HG03280 (cell line): ENCODE measurements around the gene MARK1.
A peak's percentile ranks its signal among the peaks of the same experiment; 100 is the strongest.

ENCODE experiments used
- ATAC-seq: cut with Tn5 transposase; IDR thresholded peaks from one replicate; pipeline ENCODE4 v1.9.1; 2021; ENCODE audit warnings: mild to moderate bottlenecking, moderate library complexity; ENCODE audit not compliant: unreplicated experiment

The MARK1 gene

DNA sequence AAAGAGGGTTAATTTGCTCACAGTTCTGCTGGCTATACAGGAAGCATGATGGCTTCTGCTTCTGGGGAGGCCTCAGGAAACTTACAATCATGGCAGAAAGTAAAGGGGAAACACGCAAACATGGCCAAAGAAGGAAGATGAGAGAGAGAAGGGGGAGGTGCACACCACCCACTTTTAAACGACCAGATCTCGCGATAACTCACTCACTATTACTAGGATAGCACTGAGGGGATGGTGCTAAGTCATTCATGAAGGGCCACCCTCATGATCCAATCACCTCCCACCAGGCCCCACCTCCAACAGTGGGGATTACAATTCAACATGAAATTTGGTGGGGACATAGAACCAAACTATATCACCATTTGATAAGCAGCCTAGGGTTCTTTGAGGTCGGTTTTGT is 159.9 kb downstream of the MARK1 start:
- ATAC-seq = no peak

DNA sequence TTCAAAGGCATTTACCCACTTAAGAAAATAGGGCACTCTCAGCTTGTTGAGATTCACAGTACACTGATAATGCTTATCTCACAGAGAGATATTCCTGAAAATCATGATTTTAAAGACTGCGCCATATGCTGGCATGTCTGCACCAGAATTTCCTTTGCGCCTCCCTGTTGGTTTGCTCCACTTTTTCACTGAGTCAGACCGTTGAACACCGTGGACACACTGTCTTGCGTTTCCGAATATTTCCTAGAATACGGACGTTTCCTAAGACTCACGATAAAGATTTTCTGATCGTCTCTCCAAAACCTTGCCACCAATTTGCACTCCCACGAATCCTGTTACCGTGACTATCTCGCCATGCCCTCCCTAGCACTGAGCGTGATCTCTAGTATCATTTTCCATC is 161.7 kb downstream of the MARK1 start:
- no peak for ATAC-seq

- ATAC-seq = peak; percentile 95
Observed at GRCh38 chr1:220690140-220691052, 162.5 kb downstream of the MARK1 start, which contains the start of gene C1orf115. TSS of gene C1orf115 (plus strand) at chr1:220690363. CDS start at chr1:220690403, 40 bp downstream.

- ATAC-seq = no peak
Observed at GRCh38 chr1:220691053-220691684, 163.2 kb downstream of the MARK1 start.

DNA sequence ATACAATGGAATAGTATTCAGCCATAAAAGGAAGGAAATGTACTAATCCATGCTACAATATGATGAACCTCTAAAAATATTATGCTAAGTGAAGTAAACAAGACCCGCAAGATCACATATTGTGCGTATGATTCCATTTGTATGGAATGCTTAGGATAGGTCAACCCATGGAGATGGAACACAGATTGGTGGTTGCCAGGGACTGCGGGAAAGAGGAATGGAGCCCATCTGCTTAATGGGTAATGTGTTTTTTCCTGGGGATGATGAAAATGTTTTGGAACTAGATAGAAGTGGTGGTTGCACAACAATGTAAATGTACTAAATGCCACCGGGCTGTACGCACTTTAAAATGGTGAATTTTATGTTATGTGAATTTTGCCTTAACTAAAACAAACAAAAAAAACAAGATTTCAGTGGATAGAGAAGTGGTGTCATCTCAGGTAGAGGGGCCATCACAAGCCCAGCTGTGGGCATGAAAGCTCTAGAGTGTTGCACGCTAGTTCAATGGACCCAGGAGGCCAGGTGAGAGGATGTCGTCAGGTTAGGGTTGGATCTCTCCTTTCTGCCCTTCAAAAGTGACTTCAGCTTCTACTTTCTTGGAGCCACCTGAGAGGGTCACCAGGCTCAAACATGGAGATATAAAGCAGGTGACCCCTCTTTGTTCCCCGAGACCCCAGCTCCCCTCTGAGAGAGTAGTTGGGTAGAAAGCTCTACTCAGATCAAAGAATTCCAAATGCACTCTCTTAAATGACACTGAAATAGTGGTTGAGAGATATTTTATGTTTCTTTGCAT is 164.7 kb downstream of the MARK1 start:
- no peak for ATAC-seq

DNA sequence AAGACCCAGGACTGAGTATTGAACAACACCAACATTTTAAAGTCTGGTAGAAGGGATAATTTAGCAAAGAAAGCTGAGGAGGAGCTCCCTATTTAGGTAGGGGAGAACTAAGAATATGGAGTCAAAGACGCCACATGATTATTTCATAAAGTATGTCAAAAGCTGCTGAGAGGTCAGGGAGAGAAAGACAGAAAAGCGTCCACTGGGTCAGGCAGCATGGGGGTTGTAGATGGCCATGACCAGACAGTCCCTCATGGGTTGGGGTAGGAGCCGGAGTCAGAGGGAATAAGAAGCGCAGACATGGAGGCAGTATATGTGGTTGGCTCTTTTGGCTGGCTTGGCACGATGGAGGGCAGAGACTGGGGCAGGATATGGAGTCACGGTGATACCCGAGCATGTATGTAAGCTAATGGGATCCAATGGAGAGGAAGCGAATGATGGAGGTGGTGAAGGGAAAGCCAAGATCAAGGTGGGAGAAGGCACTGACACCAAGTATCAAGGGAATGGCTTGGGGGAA is 167.0 kb downstream of the MARK1 start:
- ATAC-seq = no peak

- no peak for ATAC-seq
Observed at GRCh38 chr1:220695426-220695825, 167.5 kb downstream of the MARK1 start.

DNA sequence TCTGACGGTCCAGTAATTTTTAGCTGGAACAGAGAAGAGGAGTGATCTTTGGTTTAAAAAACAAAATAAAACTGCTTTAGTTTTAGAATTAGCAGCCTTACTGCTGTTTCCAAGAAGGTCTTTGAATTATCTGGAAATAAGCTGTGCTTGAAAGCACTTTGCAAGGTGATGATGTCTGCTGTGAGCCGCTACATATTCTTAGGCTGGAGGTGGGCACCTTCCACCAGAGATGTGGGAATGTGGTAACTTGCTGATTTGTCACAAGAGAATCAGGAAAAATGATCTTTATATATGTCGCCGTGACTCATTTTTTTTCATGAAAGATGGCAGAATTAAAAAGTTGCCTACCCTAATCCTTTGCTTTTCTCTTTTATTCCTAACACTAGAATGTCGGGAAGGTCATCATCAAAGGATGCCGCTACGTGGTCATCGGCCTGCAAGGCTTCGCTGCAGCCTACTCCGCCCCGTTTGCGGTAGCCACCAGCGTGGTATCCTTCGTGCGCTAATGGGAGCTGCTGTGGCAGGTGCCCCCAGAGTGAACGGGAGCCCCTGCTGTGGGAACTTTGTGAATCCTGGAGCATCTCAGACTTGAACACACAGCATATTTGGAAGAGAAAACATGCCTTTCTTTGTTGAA is 168.4 kb downstream of the MARK1 start:
- no peak for ATAC-seq

DNA sequence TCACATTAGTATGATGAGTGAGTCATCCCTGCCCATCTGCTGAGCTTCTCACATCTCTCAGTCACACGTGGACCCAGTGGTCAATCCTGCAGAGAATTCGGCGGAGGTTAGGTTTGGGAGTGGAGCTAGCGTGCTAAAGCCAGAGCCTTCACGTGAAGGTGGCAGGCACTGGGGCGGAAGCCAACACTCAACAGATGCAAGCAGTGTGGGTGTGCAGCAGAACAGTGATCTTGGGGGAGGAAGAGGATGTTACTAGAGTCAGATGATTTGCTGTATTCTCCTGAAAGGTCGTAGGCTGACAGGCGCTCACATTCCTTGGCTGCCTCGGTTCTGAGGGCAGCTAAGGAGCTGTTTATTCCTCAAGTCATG is 168.9 kb downstream of the MARK1 start:
- no peak for ATAC-seq

DNA sequence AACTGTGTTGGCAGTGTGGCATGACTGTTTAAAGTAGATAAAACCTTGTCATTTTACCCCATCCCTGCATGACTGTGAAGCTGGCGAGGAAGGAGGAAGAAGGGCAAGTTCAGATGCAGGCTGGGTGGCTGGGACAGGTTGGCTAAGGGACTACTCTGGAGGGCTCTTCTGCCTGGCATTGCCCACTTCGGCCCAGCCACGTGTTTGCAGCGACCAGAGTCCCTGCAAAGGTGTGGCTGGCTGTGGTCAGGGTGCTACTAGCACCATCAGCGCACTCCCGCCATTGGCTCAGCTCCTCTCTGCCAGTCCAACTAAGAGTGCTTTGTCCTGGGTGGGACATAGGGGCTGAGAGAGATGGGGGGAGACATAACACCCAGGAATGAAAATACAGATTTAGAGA is 169.4 kb downstream of the MARK1 start:
- ATAC-seq = no peak

GRCh38 chr1:220698607-220699016 is 170.7 kb downstream of the MARK1 start:
- ATAC-seq = no peak

- ATAC-seq = no peak
Observed at GRCh38 chr1:220699044-220699443, 171.1 kb downstream of the MARK1 start.

DNA sequence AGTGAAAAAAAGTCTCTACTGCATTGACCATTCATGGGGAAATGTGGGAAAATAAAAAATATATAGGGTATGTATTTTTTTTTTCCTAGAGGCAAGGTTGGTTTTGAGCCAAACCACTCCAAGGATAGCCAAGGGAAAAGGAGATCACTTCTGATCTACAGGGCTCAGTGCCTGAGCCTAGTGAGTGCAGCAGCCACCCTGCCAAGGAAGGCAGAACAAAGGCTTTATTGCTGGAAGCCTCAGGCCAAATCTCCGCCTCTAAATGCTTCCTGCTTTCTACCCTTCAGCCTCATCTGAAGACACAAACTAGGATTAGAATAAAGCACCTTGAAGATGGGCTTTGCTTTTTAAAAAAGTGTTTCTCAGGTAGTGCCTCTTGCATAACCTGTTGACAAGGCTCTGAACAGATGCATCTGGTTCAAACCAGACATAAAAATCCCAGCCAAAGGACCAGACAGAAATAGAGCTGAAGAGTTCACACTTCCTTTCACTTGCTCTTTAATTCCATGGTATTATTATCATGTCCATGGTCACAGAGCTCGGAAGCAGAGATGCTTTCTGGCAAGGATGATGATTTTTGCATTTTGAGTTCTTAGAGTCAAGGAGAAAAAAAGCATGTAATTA is 172.7 kb downstream of the MARK1 start:
- ATAC-seq = no peak

GRCh38 chr1:220701974-220702373 is 174.0 kb downstream of the MARK1 start:
- ATAC-seq = no peak

DNA sequence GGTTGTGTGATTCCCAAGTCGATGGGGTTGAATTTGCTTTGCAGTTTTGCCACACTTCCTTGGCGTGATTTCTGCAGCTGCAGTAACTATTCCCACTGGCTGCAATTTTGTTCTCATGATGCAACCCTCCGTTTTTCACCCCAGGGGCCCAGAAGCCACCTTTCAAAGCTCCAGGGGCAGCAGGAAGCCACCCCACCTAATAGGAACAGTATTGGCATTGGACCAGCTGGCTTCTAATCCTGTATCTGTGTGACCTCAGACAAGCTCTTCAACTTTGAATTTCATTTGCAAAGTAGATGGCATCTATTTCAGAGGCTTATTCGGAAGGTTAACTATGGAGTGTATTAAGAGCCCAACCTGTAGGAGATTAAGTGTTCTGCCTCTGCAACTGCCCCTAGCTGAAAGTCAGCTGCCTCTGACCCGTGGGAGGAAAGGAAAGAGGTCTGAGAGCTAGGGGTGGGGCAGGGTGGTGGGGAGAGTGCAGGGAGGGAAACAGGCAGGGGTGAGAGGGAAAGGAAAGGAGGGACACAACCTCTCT is 174.9 kb downstream of the MARK1 start:
- ATAC-seq = no peak

GRCh38 chr1:220703305-220703704 is 175.4 kb downstream of the MARK1 start:
- ATAC-seq = no peak

GRCh38 chr1:220705782-220706181 is 177.8 kb downstream of the MARK1 start:
- no peak for ATAC-seq

- no peak for ATAC-seq
Observed at GRCh38 chr1:220706480-220706879, 178.5 kb downstream of the MARK1 start.

DNA sequence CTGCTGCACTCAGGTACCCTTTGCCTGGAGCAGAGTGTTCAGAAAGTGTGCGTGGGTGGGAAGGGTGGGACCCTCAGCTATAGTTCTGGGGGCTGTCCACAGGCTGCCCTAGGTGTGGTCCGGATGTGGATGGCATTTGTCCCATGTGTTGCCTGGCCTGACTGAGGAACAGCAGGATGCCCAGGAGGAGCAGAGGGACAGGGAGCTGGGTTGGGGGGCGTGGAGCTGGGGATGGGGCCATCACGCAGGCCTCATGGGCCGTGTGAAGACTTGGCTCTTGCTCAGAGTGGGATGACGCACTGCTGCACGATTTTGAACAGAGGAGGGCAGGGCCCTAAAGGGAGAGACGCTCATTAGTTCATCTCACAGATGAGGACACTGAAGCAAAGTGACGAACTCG is 179.2 kb downstream of the MARK1 start:
- no peak for ATAC-seq

- no peak for ATAC-seq
Observed at GRCh38 chr1:220708244-220708643, 180.3 kb downstream of the MARK1 start.
